GM12878 (cell line): ENCODE results near the gene DGKB. TPM values are rescaled to one million over a fixed set of nuclear protein-coding genes. Genes with fewer than 3 reads are reported as not detected.

Experiments
- KLF5 ChIP-seq: fragments of 450-650 bp; IDR thresholded peaks from 2 replicates; pipeline ENCODE4 v1.6.1; 2014; ENCODE audit warnings: mild to moderate bottlenecking; ENCODE audit not compliant: partially characterized antibody
- polyA plus RNA-seq, 11 experiments: library from polyadenylated mRNA; depleted of rRNA in 4 of 11; unstranded in 6 of 11; stranded (reverse) in 5 of 11; fragments of >200 nt; fragmentation: Nextera tagmentation in 4 of 11; fragmentation: Illumina TruSeq in 1 of 11; extraction: Ambion mirVana in 4 of 11; extraction: Trizol in 1 of 11; gene quantifications; 1 replicate in 1 of 11; 2 replicates in 10 of 11; pipeline versions ENCODE4 v1.2.1 to v1.2.3, GENCODE V29; 2011 to 2016; ENCODE audit warnings: inconsistent platforms in 2 of 11, missing spikeins in 2 of 11, low read depth in 1 of 11
- total RNA-seq, 4 experiments: library from RNA; depleted of rRNA in 3 of 4; stranded (reverse); fragments of >200 nt in 3 of 4; fragmentation: Illumina TruSeq in 1 of 4; extraction: Trizol in 1 of 4; gene quantifications; 2 replicates each; pipeline versions ENCODE4 v1.2.1 to v1.2.3, GENCODE V29; 2013 to 2021
- TF ChIP-seq, protein P1 (sequence below): fragments of 450-650 bp; IDR thresholded peaks from 2 replicates; pipeline ENCODE4 v1.6.1; 2017; ENCODE audit warnings: mild to moderate bottlenecking, moderate library complexity
- TF ChIP-seq, protein P2 (sequence below): IDR thresholded peaks from 2 replicates; pipeline ENCODE4 v1.6.1; 2012; ENCODE audit warnings: improper control_type of control experiment, low read depth, low read length; ENCODE audit not compliant: insufficient replicate concordance

Gene DGKB
- total and polyA plus RNA-seq, 10 of the 15 experiments (the other 5 are each of a cell fraction or from before 2014, with no cell fraction given), result 0.02 to 0.10 (median 0.04) TPM; not detected in 6

- TF ChIP-seq, protein P1, sequence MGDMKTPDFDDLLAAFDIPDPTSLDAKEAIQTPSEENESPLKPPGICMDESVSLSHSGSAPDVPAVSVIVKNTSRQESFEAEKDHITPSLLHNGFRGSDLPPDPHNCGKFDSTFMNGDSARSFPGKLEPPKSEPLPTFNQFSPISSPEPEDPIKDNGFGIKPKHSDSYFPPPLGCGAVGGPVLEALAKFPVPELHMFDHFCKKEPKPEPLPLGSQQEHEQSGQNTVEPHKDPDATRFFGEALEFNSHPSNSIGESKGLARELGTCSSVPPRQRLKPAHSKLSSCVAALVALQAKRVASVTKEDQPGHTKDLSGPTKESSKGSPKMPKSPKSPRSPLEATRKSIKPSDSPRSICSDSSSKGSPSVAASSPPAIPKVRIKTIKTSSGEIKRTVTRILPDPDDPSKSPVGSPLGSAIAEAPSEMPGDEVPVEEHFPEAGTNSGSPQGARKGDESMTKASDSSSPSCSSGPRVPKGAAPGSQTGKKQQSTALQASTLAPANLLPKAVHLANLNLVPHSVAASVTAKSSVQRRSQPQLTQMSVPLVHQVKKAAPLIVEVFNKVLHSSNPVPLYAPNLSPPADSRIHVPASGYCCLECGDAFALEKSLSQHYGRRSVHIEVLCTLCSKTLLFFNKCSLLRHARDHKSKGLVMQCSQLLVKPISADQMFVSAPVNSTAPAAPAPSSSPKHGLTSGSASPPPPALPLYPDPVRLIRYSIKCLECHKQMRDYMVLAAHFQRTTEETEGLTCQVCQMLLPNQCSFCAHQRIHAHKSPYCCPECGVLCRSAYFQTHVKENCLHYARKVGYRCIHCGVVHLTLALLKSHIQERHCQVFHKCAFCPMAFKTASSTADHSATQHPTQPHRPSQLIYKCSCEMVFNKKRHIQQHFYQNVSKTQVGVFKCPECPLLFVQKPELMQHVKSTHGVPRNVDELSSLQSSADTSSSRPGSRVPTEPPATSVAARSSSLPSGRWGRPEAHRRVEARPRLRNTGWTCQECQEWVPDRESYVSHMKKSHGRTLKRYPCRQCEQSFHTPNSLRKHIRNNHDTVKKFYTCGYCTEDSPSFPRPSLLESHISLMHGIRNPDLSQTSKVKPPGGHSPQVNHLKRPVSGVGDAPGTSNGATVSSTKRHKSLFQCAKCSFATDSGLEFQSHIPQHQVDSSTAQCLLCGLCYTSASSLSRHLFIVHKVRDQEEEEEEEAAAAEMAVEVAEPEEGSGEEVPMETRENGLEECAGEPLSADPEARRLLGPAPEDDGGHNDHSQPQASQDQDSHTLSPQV, result no peak
- TF ChIP-seq KLF5, result no peak
- TF ChIP-seq, protein P2, sequence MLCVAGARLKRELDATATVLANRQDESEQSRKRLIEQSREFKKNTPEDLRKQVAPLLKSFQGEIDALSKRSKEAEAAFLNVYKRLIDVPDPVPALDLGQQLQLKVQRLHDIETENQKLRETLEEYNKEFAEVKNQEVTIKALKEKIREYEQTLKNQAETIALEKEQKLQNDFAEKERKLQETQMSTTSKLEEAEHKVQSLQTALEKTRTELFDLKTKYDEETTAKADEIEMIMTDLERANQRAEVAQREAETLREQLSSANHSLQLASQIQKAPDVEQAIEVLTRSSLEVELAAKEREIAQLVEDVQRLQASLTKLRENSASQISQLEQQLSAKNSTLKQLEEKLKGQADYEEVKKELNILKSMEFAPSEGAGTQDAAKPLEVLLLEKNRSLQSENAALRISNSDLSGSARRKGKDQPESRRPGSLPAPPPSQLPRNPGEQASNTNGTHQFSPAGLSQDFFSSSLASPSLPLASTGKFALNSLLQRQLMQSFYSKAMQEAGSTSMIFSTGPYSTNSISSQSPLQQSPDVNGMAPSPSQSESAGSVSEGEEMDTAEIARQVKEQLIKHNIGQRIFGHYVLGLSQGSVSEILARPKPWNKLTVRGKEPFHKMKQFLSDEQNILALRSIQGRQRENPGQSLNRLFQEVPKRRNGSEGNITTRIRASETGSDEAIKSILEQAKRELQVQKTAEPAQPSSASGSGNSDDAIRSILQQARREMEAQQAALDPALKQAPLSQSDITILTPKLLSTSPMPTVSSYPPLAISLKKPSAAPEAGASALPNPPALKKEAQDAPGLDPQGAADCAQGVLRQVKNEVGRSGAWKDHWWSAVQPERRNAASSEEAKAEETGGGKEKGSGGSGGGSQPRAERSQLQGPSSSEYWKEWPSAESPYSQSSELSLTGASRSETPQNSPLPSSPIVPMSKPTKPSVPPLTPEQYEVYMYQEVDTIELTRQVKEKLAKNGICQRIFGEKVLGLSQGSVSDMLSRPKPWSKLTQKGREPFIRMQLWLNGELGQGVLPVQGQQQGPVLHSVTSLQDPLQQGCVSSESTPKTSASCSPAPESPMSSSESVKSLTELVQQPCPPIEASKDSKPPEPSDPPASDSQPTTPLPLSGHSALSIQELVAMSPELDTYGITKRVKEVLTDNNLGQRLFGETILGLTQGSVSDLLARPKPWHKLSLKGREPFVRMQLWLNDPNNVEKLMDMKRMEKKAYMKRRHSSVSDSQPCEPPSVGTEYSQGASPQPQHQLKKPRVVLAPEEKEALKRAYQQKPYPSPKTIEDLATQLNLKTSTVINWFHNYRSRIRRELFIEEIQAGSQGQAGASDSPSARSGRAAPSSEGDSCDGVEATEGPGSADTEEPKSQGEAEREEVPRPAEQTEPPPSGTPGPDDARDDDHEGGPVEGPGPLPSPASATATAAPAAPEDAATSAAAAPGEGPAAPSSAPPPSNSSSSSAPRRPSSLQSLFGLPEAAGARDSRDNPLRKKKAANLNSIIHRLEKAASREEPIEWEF, result no peak
These were observed 101.9 kb downstream of the DGKB start (continued) for GRCh38 chr7:14800664-14801063.
